ENCODE data around the gene TAL2. TPM values are rescaled to one million over a fixed set of nuclear protein-coding genes. Genes with fewer than 3 reads are reported as not detected.

TAL2 gene
- total and polyA plus RNA-seq, 9 of the 15 experiments (the other 6 are each of a cell fraction or from before 2014, with no cell fraction given) = 0.21 to 3.7 (median 1.1) TPM; not detected in 1

DNA sequence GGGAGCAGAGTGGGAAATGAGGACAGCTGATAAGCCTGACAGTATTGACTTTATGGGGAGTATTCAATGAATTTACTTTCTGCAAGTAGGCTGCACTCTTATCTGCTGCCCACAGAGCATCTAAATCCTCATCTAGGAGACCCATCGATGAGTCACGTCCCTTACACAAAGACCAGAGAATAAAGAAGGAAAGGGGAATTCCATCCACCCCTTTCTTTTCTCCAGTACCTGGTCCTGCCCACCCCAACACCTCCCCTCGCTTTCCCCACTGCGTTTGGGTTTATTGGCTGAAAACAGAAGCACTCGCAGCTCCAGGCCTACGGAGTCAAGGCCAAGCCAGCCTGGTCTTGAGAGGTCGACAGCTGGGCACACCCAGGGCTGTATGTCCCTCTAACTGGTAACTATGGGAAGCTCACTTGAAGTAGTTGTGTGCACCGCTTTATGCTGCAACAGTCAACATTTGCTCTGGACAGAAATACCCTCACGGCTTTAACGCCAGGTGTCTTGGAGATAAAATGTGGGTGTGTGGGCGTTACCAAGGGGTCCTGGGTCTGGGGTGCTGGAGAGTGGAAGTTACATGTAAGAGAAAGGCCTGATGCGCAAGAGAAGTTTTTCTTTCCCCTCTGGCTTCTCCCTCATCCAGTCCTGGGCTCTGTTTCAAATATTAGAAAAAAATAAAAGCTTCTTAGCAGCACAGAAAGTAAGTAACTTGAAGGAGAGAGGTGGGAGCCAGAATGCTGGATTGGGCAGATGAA is 14.5 kb upstream of the TAL2 start (continued):
- TF ChIP-seq ZNF212 (CRISPR knock-in tag; IDR thresholded peaks at IDR 0.05) (no peak), WHSC1 (IDR thresholded peaks at IDR 0.05; ENCODE audit: low read length) (no peak), NFE2L1 (tag; IDR thresholded peaks at IDR 0.05; ENCODE audit: borderline replicate concordance, low read depth) (no peak), ASH1L (IDR thresholded peaks at IDR 0.05; ENCODE audit: borderline replicate concordance, low read depth, partially characterized antibody) (no peak), FOXA1 (IDR thresholded peaks at IDR 0.05; ENCODE audit: borderline replicate concordance) (peak; percentile 95), ZBTB1 (CRISPR knock-in tag; IDR thresholded peaks at IDR 0.05; ENCODE audit: borderline replicate concordance, low read depth) (no peak), CHD1 (IDR thresholded peaks at IDR 0.05; ENCODE audit: low read length) (no peak), SMAD4 (CRISPR knock-in tag; conservative IDR thresholded peaks at IDR 0.05) (peak; percentile 87), SMAD3 (CRISPR knock-in tag; conservative IDR thresholded peaks at IDR 0.05) (no peak), KDM2B (CRISPR knock-in tag; IDR thresholded peaks at IDR 0.05) (no peak), JUNB (CRISPR knock-in tag; conservative IDR thresholded peaks at IDR 0.05) (peak; percentile 53; the same call in 1 of the 2 replicates), POU5F1 (IDR thresholded peaks at IDR 0.05; ENCODE audit: borderline replicate concordance, low read depth, low read length, partially characterized antibody) (no peak), BRD4 (IDR thresholded peaks at IDR 0.05) (no peak), SAFB (IDR thresholded peaks at IDR 0.05; ENCODE audit: borderline replicate concordance, low read depth, low read length) (no peak), KLF6 (CRISPR knock-in tag; IDR thresholded peaks at IDR 0.05; ENCODE audit: borderline replicate concordance) (no peak), ZNF217 (CRISPR knock-in tag; IDR thresholded peaks at IDR 0.05) (no peak), ELF2 (CRISPR knock-in tag; IDR thresholded peaks at IDR 0.05) (no peak), MYNN (IDR thresholded peaks at IDR 0.05) (peak; percentile 93), MYNN (CRISPR knock-in tag; IDR thresholded peaks at IDR 0.05) (no peak), ZKSCAN1 (IDR thresholded peaks at IDR 0.05; ENCODE audit: low read depth, low read length) (no peak), MBD2 (IDR thresholded peaks at IDR 0.05; ENCODE audit: borderline replicate concordance, low read depth) (peak; percentile 71), ZNF324 (CRISPR knock-in tag; IDR thresholded peaks at IDR 0.05) (no peak), TEAD1 (CRISPR knock-in tag; IDR thresholded peaks at IDR 0.05) (peak in 1 of 2 experiments; percentile 74; a peak in 2 of 4 replicates), TFAM (CRISPR knock-in tag; conservative IDR thresholded peaks at IDR 0.05) (no peak), TEAD4 (IDR thresholded peaks at IDR 0.05; ENCODE audit: low read length) (peak; percentile 96), TEAD4 (CRISPR knock-in tag; IDR thresholded peaks at IDR 0.05; ENCODE audit: borderline replicate concordance) (no peak), HNRNPUL1 (IDR thresholded peaks at IDR 0.05; ENCODE audit: low read length) (0 out of 2 replicates have a peak, but pooled peaks have one; percentile 23)
- TF ChIP-seq, protein P1, sequence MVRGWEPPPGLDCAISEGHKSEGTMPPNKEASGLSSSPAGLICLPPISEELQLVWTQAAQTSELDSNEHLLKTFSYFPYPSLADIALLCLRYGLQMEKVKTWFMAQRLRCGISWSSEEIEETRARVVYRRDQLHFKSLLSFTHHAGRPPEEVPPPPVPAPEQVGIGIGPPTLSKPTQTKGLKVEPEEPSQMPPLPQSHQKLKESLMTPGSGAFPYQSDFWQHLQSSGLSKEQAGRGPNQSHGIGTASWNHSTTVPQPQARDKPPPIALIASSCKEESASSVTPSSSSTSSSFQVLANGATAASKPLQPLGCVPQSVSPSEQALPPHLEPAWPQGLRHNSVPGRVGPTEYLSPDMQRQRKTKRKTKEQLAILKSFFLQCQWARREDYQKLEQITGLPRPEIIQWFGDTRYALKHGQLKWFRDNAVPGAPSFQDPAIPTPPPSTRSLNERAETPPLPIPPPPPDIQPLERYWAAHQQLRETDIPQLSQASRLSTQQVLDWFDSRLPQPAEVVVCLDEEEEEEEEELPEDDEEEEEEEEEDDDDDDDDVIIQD (CRISPR knock-in tag; IDR thresholded peaks at IDR 0.05) = no peak
- TF ChIP-seq, protein P2, sequence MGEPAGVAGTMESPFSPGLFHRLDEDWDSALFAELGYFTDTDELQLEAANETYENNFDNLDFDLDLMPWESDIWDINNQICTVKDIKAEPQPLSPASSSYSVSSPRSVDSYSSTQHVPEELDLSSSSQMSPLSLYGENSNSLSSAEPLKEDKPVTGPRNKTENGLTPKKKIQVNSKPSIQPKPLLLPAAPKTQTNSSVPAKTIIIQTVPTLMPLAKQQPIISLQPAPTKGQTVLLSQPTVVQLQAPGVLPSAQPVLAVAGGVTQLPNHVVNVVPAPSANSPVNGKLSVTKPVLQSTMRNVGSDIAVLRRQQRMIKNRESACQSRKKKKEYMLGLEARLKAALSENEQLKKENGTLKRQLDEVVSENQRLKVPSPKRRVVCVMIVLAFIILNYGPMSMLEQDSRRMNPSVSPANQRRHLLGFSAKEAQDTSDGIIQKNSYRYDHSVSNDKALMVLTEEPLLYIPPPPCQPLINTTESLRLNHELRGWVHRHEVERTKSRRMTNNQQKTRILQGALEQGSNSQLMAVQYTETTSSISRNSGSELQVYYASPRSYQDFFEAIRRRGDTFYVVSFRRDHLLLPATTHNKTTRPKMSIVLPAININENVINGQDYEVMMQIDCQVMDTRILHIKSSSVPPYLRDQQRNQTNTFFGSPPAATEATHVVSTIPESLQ (CRISPR knock-in tag; IDR thresholded peaks at IDR 0.05) = no peak

Data from K562 (cell line).